ENCODE data around the gene COL23A1. TPM values are rescaled to one million over a fixed set of nuclear protein-coding genes. Genes with fewer than 3 reads are reported as not detected.

Gene COL23A1
- polyA plus RNA-seq, 2 of the 4 experiments (the other 2 are of a cell fraction) = not detected

- POLR2A ChIA-PET = no interaction called here
- H3K9me3 ChIP-seq = no peaks in the 10 kb centered on the region; the same call in 2 of the 3 replicates
- H3K27ac ChIP-seq = no peak overlapping the region
- CTCF ChIA-PET = no interaction called here
- no peak overlapping the region for H3K4me2 ChIP-seq
- no peak for ATAC-seq
- WGBS (ENCODE audit: missing lambda C conversion rate) = 48% methylated on average over 14 of the region's 14 CpGs
- H3K4me3 ChIP-seq = no peak overlapping the region
- H3K4me1 ChIP-seq = no peaks in the 10 kb centered on the region
- FAIRE-seq = no peak
- TF ChIP-seq HDAC2 (IDR thresholded peaks at IDR 0.05) (no peak), EHF (CRISPR knock-in tag; IDR thresholded peaks at IDR 0.05) (no peak), CHD4 (IDR thresholded peaks at IDR 0.05; ENCODE audit: borderline replicate concordance) (no peak), KDM1A (IDR thresholded peaks at IDR 0.05; ENCODE audit: low read depth) (no peak), EHMT2 (IDR thresholded peaks at IDR 0.05; ENCODE audit: low read depth) (no peak), CHD2 (IDR thresholded peaks at IDR 0.05; ENCODE audit: low read length, partially characterized antibody) (no peak)
- no peak for DNase-seq (ENCODE audit: low read depth in 1 of 2, low spot score in 1 of 2)
These were observed 67.8 kb downstream of the COL23A1 start for GRCh38 chr5:178522361-178522760.

GRCh38 chr5:178520851-178521250 lies 69.3 kb downstream of the COL23A1 start:
- ATAC-seq = no peak
- FAIRE-seq = no peak
- ChIA-PET POLR2A (no interaction called here), CTCF (no interaction called here)
- no peak for DNase-seq (ENCODE audit: low read depth in 1 of 2, low spot score in 1 of 2)
- no peak overlapping the region for H3K27ac ChIP-seq
- H3K4me3 ChIP-seq = no peak overlapping the region
- no peaks in the 10 kb centered on the region for H3K4me1 ChIP-seq
- no peak overlapping the region for H3K4me2 ChIP-seq
- 49% methylated on average over 4 of the region's 4 CpGs for WGBS (ENCODE audit: missing lambda C conversion rate)
- H3K9me3 ChIP-seq = no peaks in the 10 kb centered on the region; the same call in 2 of the 3 replicates
- TF ChIP-seq HMGXB4 (CRISPR knock-in tag; IDR thresholded peaks at IDR 0.05; ENCODE audit: borderline replicate concordance) = no peak
- TF ChIP-seq KDM1A (IDR thresholded peaks at IDR 0.05; ENCODE audit: low read depth) = no peak
- no peak for TF ChIP-seq FOSB (CRISPR knock-in tag; IDR thresholded peaks at IDR 0.05)
- no peak for TF ChIP-seq TFCP2L1 (CRISPR knock-in tag; IDR thresholded peaks at IDR 0.05)
- TF ChIP-seq TP53 (CRISPR knock-in tag; IDR thresholded peaks at IDR 0.05) = no peak
- no peak for TF ChIP-seq ELK1 (IDR thresholded peaks at IDR 0.05; ENCODE audit: low read depth, low read length)
- no peak for TF ChIP-seq CHD4 (IDR thresholded peaks at IDR 0.05; ENCODE audit: borderline replicate concordance)
- no peak for TF ChIP-seq ZNF302 (CRISPR knock-in tag; IDR thresholded peaks at IDR 0.05)
- TF ChIP-seq ZC3H11A (IDR thresholded peaks at IDR 0.05) = no peak
- no peak for TF ChIP-seq RNF2 (IDR thresholded peaks at IDR 0.05; ENCODE audit: borderline replicate concordance, low read depth)
- no peak for TF ChIP-seq EHF (CRISPR knock-in tag; IDR thresholded peaks at IDR 0.05)
- no peak for TF ChIP-seq HOXB13 (CRISPR knock-in tag; IDR thresholded peaks at IDR 0.05; ENCODE audit: low read depth)
- TF ChIP-seq FOSL2 (IDR thresholded peaks at IDR 0.05) = no peak
- TF ChIP-seq FOSL2 (CRISPR knock-in tag; IDR thresholded peaks at IDR 0.05) = no peak
- TF ChIP-seq MAX (IDR thresholded peaks at IDR 0.05) = no peak
- no peak for TF ChIP-seq CBX8 (IDR thresholded peaks at IDR 0.05)
- TF ChIP-seq MYC (IDR thresholded peaks at IDR 0.05; ENCODE audit: borderline replicate concordance, low read length) = no peak
- no peak for TF ChIP-seq HEYL (CRISPR knock-in tag; IDR thresholded peaks at IDR 0.05)

- H3K27ac ChIP-seq = no peak overlapping the region
- CTCF ChIA-PET = no interaction called here
- TF ChIP-seq CBX8 (IDR thresholded peaks at IDR 0.05) (no peak), EHMT2 (IDR thresholded peaks at IDR 0.05; ENCODE audit: low read depth) (no peak), NR3C1 (IDR thresholded peaks at IDR 0.05) (no peak), JUN (IDR thresholded peaks at IDR 0.05) (no peak), REST (IDR thresholded peaks at IDR 0.05) (no peak), RCOR1 (IDR thresholded peaks at IDR 0.05; ENCODE audit: low read depth, low read length) (no peak), ESRRA (IDR thresholded peaks at IDR 0.05; ENCODE audit: borderline replicate concordance, low read length) (no peak), ZSCAN20 (CRISPR knock-in tag; IDR thresholded peaks at IDR 0.05) (no peak), HOXB13 (CRISPR knock-in tag; IDR thresholded peaks at IDR 0.05; ENCODE audit: low read depth) (no peak)
- TF ChIP-seq, protein P1, sequence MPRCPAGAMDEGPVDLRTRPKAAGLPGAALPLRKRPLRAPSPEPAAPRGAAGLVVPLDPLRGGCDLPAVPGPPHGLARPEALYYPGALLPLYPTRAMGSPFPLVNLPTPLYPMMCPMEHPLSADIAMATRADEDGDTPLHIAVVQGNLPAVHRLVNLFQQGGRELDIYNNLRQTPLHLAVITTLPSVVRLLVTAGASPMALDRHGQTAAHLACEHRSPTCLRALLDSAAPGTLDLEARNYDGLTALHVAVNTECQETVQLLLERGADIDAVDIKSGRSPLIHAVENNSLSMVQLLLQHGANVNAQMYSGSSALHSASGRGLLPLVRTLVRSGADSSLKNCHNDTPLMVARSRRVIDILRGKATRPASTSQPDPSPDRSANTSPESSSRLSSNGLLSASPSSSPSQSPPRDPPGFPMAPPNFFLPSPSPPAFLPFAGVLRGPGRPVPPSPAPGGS (IDR thresholded peaks at IDR 0.05) = no peak
These were observed 70.4 kb downstream of the COL23A1 start for GRCh38 chr5:178519804-178520203.

More at GRCh38 chr5:178519804-178520203, 70.4 kb downstream of the COL23A1 start:
- no peak overlapping the region for H3K4me3 ChIP-seq
- no peak overlapping the region for H3K4me2 ChIP-seq
- POLR2A ChIA-PET = no interaction called here
- 44% methylated on average over 2 of the region's 2 CpGs for WGBS (ENCODE audit: missing lambda C conversion rate)
- ATAC-seq (no peak), FAIRE-seq (no peak), DNase-seq (ENCODE audit: low read depth in 1 of 2, low spot score in 1 of 2) (no peak)
- no peaks in the 10 kb centered on the region for H3K4me1 ChIP-seq
- no peaks in the 10 kb centered on the region; the same call in 2 of the 3 replicates for H3K9me3 ChIP-seq

All from A549 (cell line).